Astrocyte (in vitro differentiated cells and primary cell): ENCODE results near the gene ITGAV. TPM values are rescaled to one million over a fixed set of nuclear protein-coding genes. Genes with fewer than 3 reads are reported as not detected.

ENCODE experiments used
- DNase-seq: peaks from one replicate; pipeline ENCODE4 v3.0.0-alpha.2; 2010; ENCODE audit warnings: low read depth
- FAIRE-seq: peaks from 2 replicates; lab custom pipeline; 2011; peaks lifted over from hg19 to GRCh38; lab: Jason Lieb, UNC
- H2AFZ ChIP-seq: 2 replicates; pipeline ENCODE4 v1.6.0; 2012; ENCODE audit warnings: low read depth, low read length, inconsistent platforms
- H3K27ac ChIP-seq: 2 replicates; pipeline ENCODE4 v1.5.1; 2011; ENCODE audit warnings: low read depth, low read length, inconsistent platforms
- H3K27me3 ChIP-seq: 2 replicates; pipeline ENCODE4 v1.6.0; 2011; ENCODE audit warnings: low read length, inconsistent platforms; ENCODE audit not compliant: insufficient read depth
- H3K36me3 ChIP-seq: 2 replicates; pipeline ENCODE4 v1.5.1; 2011; ENCODE audit warnings: low read length, inconsistent platforms; ENCODE audit not compliant: insufficient read depth
- H3K4me1 ChIP-seq: 2 replicates; pipeline ENCODE4 v1.5.1; 2011; ENCODE audit warnings: low read length, inconsistent platforms; ENCODE audit not compliant: insufficient read depth
- H3K4me2 ChIP-seq: 2 replicates; pipeline ENCODE4 v1.6.0; 2012; ENCODE audit warnings: low read length, inconsistent platforms
- H3K4me3 ChIP-seq: 2 replicates; pipeline ENCODE4 v1.5.1; 2011; ENCODE audit warnings: low read depth, mild to moderate bottlenecking, low read length, inconsistent platforms; ENCODE audit not compliant: insufficient read depth
- H3K79me2 ChIP-seq: 2 replicates; pipeline ENCODE4 v1.6.0; 2012; ENCODE audit warnings: mild to moderate bottlenecking, low read length, inconsistent platforms; ENCODE audit not compliant: insufficient read depth
- H3K9ac ChIP-seq: 2 replicates; pipeline ENCODE4 v1.6.0; 2012; ENCODE audit warnings: mild to moderate bottlenecking, low read length, inconsistent platforms
- H3K9me3 ChIP-seq: 2 replicates; pipeline ENCODE4 v1.5.1; 2012; ENCODE audit warnings: low read depth, mild to moderate bottlenecking, low read length, inconsistent platforms; ENCODE audit not compliant: insufficient read depth
- H4K20me1 ChIP-seq: 2 replicates; pipeline ENCODE4 v1.6.0; 2012; ENCODE audit warnings: low read length, inconsistent platforms; ENCODE audit not compliant: insufficient read depth
- H3K27ac Mint-ChIP-seq: one replicate; pipeline ENCODE4 v1.8.0; 2021; ENCODE audit warnings: mild to moderate bottlenecking, mixed read lengths; ENCODE audit not compliant: unreplicated experiment
- H3K27me3 Mint-ChIP-seq: one replicate; pipeline ENCODE4 v1.8.0; 2021; ENCODE audit warnings: low read depth, mixed read lengths; ENCODE audit not compliant: unreplicated experiment
- H3K36me3 Mint-ChIP-seq: one replicate; pipeline ENCODE4 v1.8.0; 2021; ENCODE audit warnings: low read depth, mixed read lengths; ENCODE audit not compliant: unreplicated experiment
- H3K4me1 Mint-ChIP-seq: one replicate; pipeline ENCODE4 v1.8.0; 2021; ENCODE audit warnings: low read depth, mixed read lengths; ENCODE audit not compliant: unreplicated experiment
- H3K4me3 Mint-ChIP-seq: one replicate; pipeline ENCODE4 v1.8.0; 2021; ENCODE audit warnings: mild to moderate bottlenecking, moderate library complexity, mixed read lengths; ENCODE audit not compliant: unreplicated experiment
- H3K9me3 Mint-ChIP-seq: one replicate; pipeline ENCODE4 v1.8.0; 2021; ENCODE audit warnings: mild to moderate bottlenecking, mixed read lengths; ENCODE audit not compliant: unreplicated experiment
- EZH2 ChIP-seq: IDR thresholded peaks from 2 replicates; pipeline ENCODE4 v1.6.1; 2012; ENCODE audit warnings: mild to moderate bottlenecking, low read length, inconsistent platforms; ENCODE audit not compliant: insufficient read depth
- total RNA-seq: library from RNA; stranded (reverse); gene quantifications from 2 replicates; pipeline ENCODE4 v1.2.1, GENCODE V29; 2021
- TF ChIP-seq, protein P1 (sequence below): IDR thresholded peaks from 2 replicates; pipeline ENCODE4 v1.5.1; 2011; ENCODE audit warnings: low read depth, mild to moderate bottlenecking, inconsistent platforms, low read length, moderate library complexity; ENCODE audit not compliant: insufficient read depth

Gene ITGAV
- total RNA-seq, 1 donor from 2014 or later, result 661 TPM

DNA sequence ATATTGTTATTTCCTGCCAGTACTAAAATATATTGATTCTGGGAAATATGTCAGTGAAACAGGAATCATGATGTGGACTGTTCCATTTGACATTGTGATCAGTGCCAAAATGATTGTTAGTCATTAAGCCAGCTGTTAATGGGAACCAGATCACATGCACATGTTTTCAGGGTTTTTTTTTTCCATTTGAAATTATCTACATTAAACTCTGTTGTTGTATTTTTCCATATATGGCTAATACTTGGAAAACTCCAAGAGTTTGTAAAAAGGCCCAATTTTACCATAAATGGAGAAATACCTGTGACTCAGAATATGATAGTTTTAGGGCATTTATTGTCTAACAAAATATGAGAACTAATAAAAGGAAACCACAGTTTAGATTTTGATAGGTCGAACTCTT lies 13.4 kb downstream of the ITGAV start:
- Mint-ChIP-seq H3K9me3 (no peaks in the 10 kb centered on the region), H3K27ac (no peak overlapping the region), H3K36me3 (peaks cover 19% of the 10 kb centered on the region), H3K4me3 (no peak overlapping the region), H3K4me1 (peaks cover 70% of the 10 kb centered on the region), H3K27me3 (no peaks in the 10 kb centered on the region)
- no peak overlapping the region for H3K9ac ChIP-seq
- H3K4me1 ChIP-seq, result peaks cover 16% of the 10 kb centered on the region
- H3K4me2 ChIP-seq, result no peak overlapping the region
- no peaks in the 10 kb centered on the region for H3K27me3 ChIP-seq
- peak overlapping the region; percentile 21 for H3K27ac ChIP-seq
- no peak for TF ChIP-seq EZH2
- TF ChIP-seq, protein P1, sequence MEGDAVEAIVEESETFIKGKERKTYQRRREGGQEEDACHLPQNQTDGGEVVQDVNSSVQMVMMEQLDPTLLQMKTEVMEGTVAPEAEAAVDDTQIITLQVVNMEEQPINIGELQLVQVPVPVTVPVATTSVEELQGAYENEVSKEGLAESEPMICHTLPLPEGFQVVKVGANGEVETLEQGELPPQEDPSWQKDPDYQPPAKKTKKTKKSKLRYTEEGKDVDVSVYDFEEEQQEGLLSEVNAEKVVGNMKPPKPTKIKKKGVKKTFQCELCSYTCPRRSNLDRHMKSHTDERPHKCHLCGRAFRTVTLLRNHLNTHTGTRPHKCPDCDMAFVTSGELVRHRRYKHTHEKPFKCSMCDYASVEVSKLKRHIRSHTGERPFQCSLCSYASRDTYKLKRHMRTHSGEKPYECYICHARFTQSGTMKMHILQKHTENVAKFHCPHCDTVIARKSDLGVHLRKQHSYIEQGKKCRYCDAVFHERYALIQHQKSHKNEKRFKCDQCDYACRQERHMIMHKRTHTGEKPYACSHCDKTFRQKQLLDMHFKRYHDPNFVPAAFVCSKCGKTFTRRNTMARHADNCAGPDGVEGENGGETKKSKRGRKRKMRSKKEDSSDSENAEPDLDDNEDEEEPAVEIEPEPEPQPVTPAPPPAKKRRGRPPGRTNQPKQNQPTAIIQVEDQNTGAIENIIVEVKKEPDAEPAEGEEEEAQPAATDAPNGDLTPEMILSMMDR, result no peak
- H4K20me1 ChIP-seq, result peaks cover 65% of the 10 kb centered on the region
- H2AFZ ChIP-seq, result no peak overlapping the region
- H3K79me2 ChIP-seq, result peaks cover 96% of the 10 kb centered on the region
- FAIRE-seq (no peak), DNase-seq (no peak)
- H3K9me3 ChIP-seq, result no peaks in the 10 kb centered on the region
- H3K36me3 ChIP-seq, result peaks cover 24% of the 10 kb centered on the region
- H3K4me3 ChIP-seq, result no peak overlapping the region

DNA sequence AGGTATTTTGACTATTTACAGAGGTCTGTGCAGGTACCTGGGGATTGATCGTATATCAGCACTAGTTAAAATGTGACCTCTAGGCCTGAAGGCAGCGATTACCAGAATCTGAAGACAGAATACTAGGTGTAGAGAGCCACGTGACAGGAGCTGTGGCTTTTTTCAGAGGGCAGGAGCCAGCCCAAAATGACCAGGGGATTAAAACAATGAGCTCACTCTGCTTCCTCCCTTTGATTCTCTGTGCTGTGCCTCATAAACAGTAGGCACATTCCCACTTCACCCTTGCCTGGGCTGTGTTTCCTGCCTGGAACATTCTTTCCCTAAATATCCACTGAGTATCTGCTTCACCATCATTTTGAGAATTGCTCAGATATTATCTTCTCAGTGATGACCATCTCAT lies 15.2 kb downstream of the ITGAV start:
- Mint-ChIP-seq H3K27ac (peak overlapping the region; percentile 72), H3K27me3 (no peaks in the 10 kb centered on the region), H3K4me1 (peaks cover 68% of the 10 kb centered on the region), H3K4me3 (peak overlapping the region; percentile 43), H3K36me3 (peaks cover 22% of the 10 kb centered on the region), H3K9me3 (no peaks in the 10 kb centered on the region)
- Histone ChIP-seq H3K36me3 (peaks cover 26% of the 10 kb centered on the region), H3K4me1 (peaks cover 13% of the 10 kb centered on the region), H3K4me2 (no peak overlapping the region), H3K27ac (peak overlapping the region; percentile 21), H2AFZ (no peak overlapping the region), H3K4me3 (no peak overlapping the region), H3K9ac (no peak overlapping the region), H3K9me3 (no peaks in the 10 kb centered on the region), H3K27me3 (no peaks in the 10 kb centered on the region), H3K79me2 (peaks cover 96% of the 10 kb centered on the region), H4K20me1 (peaks cover 65% of the 10 kb centered on the region)
- peak; percentile 56 for FAIRE-seq
- TF ChIP-seq EZH2, result no peak
- TF ChIP-seq, protein P1, result no peak
- no peak for DNase-seq

DNA sequence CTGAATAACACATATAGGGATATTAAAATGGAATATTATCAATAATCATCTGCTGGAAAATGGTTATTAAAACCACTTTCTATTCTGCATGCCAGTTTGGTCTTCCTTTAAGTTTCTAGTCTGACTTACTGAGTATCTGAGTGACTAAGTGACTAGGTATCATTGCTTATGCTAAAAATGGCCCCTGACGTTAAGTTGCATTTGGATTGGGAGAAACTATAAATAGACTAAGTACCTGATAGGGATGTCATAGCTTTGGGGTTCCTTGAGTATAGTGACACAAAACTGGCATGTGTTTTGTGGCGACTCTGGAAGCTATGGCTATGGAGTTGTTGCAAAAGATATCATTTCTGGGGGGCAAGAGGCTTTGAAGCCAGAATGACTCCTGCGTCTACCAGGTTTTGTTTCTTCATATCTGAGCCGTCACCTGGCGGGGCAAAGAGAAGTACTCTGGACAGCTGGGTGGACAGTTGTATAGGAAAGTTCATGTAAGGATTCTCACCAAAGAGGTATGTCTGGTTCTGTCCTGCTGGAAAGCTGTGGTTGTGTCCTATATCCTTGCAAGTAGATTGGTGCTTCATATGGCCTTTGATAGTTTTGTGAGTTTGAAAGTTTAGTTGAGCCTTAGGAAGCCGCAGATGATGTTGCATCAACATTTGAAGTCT lies 17.9 kb downstream of the ITGAV start:
- H3K4me1 Mint-ChIP-seq, result peaks cover 73% of the 10 kb centered on the region
- peak overlapping the region; percentile 38 for H3K27ac Mint-ChIP-seq
- peaks cover 22% of the 10 kb centered on the region for H3K36me3 Mint-ChIP-seq
- H3K4me1 ChIP-seq, result peaks cover 13% of the 10 kb centered on the region
- no peaks in the 10 kb centered on the region for H3K9me3 Mint-ChIP-seq
- H4K20me1 ChIP-seq, result peaks cover 76% of the 10 kb centered on the region
- peaks cover 98% of the 10 kb centered on the region for H3K79me2 ChIP-seq
- H3K9me3 ChIP-seq, result no peaks in the 10 kb centered on the region
- H3K36me3 ChIP-seq, result peaks cover 33% of the 10 kb centered on the region
- H3K9ac ChIP-seq, result no peak overlapping the region
- H3K4me2 ChIP-seq, result no peak overlapping the region
- H3K27ac ChIP-seq, result no peak overlapping the region
- no peak overlapping the region for H3K4me3 ChIP-seq
- TF ChIP-seq EZH2, result no peak
- TF ChIP-seq, protein P1, result no peak
- DNase-seq, result no peak
- no peak overlapping the region for H2AFZ ChIP-seq
- peak; percentile 9 for FAIRE-seq
- H3K4me3 Mint-ChIP-seq, result no peak overlapping the region
- H3K27me3 Mint-ChIP-seq, result no peaks in the 10 kb centered on the region
- H3K27me3 ChIP-seq, result no peaks in the 10 kb centered on the region
